Measurements from ENCODE around the gene GTPBP3.
A peak's percentile ranks its signal among the peaks of the same experiment; 100 is the strongest.
"Not testable (repeated sequence)": the region's sequence is repeated elsewhere in the genome, so short reads cannot be mapped to it uniquely, and the experiment has no call there.

Gene GTPBP3

GRCh38 chr19:17336872-17337674, at the start of gene GTPBP3:
GTPBP3 (plus strand) TSS chr19:17337553; CDS start chr19:17337612, 59 bp downstream.
- no peak for TF ChIP-seq CTCF (IDR thresholded peaks at IDR 0.05; ENCODE audit: insufficient read depth, low read depth, low read length, missing control alignments)
- DNase-seq (ENCODE audit: low read depth), result peak; percentile 99
- H3K4me3 ChIP-seq (ENCODE audit: low read length), result peak within 1 kb of the TSS; percentile 92

GRCh38 chr19:17289489-17289888, 47.9 kb upstream of the GTPBP3 start:
- H3K4me3 ChIP-seq (ENCODE audit: low read length), result no peak overlapping the region
- peak; percentile 82 for DNase-seq (ENCODE audit: low read depth)
- TF ChIP-seq CTCF (IDR thresholded peaks at IDR 0.05; ENCODE audit: insufficient read depth, low read depth, low read length, missing control alignments), result no peak

- TF ChIP-seq CTCF (IDR thresholded peaks at IDR 0.05; ENCODE audit: insufficient read depth, low read depth, low read length, missing control alignments), result peak; percentile 90
- peak; percentile 92 for DNase-seq (ENCODE audit: low read depth)
- H3K4me3 ChIP-seq (ENCODE audit: low read length), result peak overlapping the region; percentile 66
Observed at GRCh38 chr19:17292301-17293074, 44.9 kb upstream of the GTPBP3 start.

GRCh38 chr19:17293605-17294004, 43.7 kb upstream of the GTPBP3 start:
- no peak overlapping the region for H3K4me3 ChIP-seq (ENCODE audit: low read length)
- DNase-seq (ENCODE audit: low read depth), result no peak
- TF ChIP-seq CTCF (IDR thresholded peaks at IDR 0.05; ENCODE audit: insufficient read depth, low read depth, low read length, missing control alignments), result no peak

- TF ChIP-seq CTCF (IDR thresholded peaks at IDR 0.05; ENCODE audit: insufficient read depth, low read depth, low read length, missing control alignments), result no peak
- DNase-seq (ENCODE audit: low read depth), result peak; percentile 59
- H3K4me3 ChIP-seq (ENCODE audit: low read length), result no peak overlapping the region
Observed at GRCh38 chr19:17294051-17294891, 43.1 kb upstream of the GTPBP3 start.

GRCh38 chr19:17295551-17295950, 41.8 kb upstream of the GTPBP3 start:
- not testable (repeated sequence) for DNase-seq (ENCODE audit: low read depth)

GRCh38 chr19:17296273-17296672, 41.1 kb upstream of the GTPBP3 start:
- peak; percentile 71 for DNase-seq (ENCODE audit: low read depth)
- TF ChIP-seq CTCF (IDR thresholded peaks at IDR 0.05; ENCODE audit: insufficient read depth, low read depth, low read length, missing control alignments), result peak; percentile 25
- no peak overlapping the region for H3K4me3 ChIP-seq (ENCODE audit: low read length)

More at GRCh38 chr19:17295551-17295950, 41.8 kb upstream of the GTPBP3 start:
- H3K4me3 ChIP-seq (ENCODE audit: low read length), result not testable (repeated sequence)

Data from epithelial cell of esophagus (primary cell).